Activated CD4-positive, CD25-positive, alpha-beta regulatory T cell treated with anti-CD3 and anti-CD28 coated beads, Interleukin-2, amount 50 U/mL, for 16 hours (primary cell): ENCODE measurements around the gene DTNA.

Experiments used
- DNase-seq: peaks from one replicate; pipeline ENCODE4 v3.0.0-alpha.2; 2020; ENCODE audit warnings: low read depth, low spot score

Gene DTNA

DNA sequence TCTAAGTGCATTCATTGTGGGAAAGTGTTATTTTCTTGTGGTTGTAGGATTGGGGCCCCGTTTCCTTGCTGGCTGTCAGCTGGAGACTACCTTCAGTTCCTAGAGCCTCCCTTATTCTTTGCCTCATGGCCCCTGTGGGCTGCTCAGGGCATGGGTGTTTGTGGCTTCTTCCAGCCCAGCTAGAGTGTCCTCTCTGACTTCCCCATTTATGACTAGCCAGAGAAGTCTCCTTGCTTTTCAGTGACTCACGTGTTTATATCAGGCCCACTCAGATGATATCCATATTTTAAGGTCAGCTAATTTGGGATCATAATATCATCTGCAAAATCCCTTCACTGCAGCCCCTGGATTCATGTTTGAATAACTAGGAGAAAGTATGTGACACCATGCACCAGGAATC, 62.8 kb downstream of the DTNA start:
- DNase-seq: no peak

DNA sequence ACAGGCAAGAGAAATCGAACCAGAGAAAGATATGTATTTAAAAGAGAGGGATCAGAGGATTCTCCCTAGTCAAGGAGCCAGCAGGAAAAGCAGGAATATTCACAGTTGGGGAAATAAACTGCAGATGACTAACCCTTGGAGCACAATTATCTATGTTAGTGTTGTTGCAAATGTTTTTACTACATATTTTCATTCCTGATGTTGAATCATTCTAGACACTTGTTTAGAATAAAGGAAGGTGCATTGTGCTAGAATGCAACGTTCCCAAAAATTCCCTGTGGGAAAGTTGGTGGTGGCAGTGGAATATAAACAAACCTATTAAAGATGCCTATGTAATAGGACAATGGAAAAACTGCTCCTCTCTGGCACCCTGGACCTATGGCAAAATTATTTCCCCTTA, 63.3 kb downstream of the DTNA start:
- no peak for DNase-seq

DNA sequence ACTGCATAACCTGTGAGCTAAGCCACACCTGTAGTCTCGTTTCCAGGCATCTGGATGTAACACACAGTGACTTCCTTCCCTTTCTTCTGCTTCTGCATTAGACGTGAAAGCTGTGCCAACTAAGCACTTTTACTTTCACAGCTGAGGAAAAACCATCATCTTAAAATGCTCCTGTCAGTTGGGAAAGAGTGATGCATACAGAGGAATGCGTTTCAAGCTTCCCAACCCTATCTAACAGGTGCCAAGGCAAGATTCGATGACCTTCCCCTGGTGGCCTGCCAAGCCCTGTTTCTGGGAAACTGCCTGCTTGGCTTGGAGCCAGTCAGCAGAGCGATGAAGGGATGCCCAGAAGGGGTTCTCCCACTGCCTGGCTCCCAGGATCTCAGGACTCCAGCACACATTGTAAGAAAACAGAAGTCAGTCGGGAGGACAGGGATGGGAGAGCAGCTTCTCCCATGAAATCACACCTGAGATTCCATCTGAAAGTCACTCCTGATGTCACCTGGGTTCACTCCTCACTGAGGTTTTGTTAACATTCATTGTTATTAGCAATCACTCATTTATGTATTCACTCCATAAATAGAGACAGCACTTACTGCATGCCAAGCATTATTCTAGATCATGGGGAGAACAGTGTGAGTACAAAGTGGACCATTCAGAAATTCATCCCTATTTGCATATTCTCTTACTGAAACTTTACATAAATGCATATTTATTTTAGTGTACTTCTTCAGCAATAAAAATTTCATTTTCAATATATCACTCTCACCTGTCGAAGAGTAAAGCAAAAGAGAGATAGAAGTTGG, 64.1 kb downstream of the DTNA start:
- DNase-seq: no peak

DNA sequence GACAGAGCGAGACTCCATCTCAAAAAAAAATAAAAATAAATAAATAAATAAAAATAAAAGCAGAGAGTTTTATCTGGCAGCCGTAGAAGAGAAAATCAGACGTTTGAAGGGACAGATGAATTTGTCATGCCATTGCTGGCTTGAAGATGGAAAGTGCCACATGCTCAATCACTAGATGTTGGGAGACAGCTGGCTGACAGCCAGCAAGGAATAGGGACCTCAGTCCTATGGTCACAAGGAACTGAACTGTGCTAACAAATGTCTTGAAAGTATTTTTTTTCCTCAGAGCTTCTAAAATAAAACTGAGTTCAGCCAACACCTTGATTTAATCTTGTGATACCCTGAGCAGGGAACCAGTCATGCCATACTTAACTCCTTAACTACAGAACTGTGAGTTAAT, 65.4 kb downstream of the DTNA start:
- no peak for DNase-seq

DNA sequence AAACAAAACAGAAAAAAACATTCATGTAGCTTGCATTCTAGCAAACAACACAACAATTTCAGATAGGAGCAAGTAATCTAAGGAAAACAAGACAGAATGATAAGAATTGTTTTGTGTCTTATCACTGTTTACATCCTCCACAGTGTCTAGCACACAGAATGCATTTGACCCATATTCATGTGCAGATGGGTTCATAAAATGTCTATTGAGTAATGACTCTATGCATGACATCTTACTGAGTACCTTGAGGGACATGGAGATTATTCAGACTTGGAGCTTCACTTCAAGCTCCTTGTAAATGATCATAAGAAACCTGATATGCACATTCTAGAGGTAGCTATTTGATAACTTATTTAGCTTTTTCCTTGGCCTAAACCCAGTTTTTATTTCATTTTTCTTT, 69.0 kb downstream of the DTNA start:
- no peak for DNase-seq

DNA sequence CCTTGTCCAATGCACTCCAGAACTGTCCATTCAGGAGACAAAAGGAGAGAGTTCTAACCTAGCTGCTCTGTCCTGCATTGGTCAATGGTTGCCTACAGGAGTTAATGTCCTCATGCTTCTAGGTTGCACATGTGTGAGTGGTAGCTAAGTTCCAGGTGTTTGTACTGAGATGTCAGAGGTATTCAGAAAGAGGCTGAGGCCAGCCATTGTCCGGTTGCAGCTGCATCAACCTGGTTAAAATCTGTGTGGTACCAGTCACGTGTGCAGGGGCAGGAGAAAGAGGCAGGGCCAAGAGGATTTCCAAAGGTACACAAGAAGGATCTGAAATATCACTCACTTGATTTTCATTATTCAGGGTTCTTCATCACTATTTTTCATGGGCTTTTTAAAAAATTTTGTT, 70.8 kb downstream of the DTNA start:
- no peak for DNase-seq

DNA sequence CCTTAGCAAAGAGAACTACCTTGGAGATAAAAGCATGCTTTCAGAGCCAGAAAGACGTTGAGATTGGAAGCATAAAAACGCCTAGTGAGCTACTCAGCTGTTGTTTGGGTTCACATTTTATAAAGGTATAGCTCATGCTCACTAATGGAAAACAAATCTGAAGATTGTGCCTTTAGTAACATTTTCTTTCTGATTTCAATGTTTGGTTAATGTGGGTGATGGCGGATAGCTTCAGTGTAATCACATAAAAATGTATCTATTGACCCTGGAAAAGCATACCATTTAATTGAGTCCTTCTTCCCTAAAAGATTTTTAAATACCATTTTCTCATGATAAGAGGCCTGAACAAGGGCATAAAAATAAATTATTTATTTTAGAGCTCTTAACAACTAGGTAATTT, 73.4 kb downstream of the DTNA start:
- no peak for DNase-seq

DNA sequence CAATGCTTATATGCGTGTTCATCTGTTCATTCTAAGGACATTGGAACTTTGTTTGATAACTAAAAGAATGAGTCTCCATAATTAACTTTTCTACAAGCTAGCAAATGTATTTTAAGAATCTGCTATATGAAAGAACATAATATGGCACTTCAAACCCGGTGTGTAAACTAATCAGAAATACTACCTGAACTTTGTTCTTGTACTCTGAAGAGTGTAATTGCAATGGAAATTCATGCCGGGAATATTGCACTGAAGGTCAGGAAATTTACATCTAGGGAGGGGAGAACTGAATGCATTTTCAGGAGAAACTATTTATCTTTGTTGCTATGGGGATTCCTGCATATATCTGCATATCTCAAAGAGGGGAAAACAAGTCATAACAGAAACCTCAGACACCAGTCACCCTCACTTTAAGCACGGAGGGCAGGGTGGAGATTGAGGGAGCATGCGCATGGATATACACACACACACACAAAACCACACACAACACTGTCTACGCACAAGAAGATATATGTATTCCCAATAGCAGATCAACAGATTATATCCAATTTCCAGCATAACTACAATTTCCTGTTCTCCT, 76.2 kb downstream of the DTNA start:
- no peak for DNase-seq

DNA sequence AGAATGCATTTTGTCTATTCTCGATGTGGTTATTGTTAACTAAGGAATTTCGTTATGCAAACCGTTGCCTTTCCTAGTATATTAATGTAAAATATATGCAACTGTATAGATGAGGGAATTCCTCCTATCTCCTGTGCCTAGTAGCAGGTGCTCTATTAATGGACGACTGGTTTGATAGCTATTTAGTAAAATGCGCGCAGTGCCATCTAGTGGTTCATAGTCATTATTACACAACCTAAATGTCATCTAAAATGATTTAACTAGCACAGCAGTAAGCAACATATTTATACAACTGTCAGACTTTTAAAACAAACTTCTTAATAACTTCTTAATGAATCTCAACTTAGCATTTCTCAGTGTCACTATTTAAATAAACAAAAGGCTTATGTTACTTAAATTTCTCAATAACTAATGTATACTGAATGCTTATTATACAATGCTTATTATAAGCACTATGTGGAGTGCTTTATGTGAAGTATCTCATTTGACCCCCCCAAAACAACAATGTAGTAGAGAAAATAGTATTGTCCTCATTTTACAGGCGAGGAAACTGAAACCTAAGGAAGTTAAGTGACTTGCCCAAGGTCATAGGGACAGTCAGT, 77.9 kb downstream of the DTNA start:
- DNase-seq: no peak

DNA sequence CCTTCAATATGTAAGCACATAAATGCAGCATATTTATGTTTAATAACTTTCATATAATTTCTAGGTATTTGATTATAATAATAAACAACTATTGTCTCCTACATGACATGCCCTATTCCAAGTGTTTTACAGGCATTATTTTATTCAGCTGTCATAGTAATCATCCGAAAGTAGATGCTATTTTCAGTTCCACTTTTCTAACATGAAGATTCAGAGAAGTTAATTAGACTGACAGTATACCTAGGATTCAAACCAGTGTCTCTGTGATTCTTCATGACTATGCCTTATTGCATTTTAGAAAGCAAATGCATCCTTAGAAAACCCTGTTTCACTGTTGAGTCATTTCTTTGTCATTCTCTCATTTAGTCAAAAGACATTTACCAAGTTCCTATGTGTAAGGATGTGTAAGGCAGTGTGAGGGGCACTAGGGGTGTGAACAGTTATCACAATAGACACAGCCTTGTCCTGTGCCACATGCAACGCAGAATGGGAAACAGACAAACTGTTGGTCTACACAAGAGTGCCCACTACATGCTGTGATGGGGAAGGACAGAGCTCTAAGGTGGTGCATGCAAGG, 79.8 kb downstream of the DTNA start:
- DNase-seq: no peak

DNA sequence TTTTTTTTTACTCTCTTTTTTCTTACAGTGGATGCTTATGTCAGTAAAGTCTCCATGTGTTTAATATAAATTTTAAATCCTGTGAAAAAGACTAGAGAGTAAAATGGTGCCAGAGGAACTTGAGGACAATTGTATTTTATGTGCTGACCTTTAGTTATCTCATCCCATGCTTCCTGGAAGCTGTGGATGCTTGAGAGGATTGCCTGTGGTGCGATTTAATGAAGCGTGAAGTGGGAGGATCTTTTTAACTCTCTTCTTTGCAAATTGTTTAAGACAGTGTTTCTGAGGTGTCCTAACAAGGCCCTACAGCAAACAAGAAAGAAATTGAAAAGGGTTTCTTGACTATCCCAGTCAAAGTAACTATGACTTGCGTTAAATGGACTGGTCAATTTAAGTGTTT, 84.2 kb downstream of the DTNA start:
- DNase-seq: no peak

DNA sequence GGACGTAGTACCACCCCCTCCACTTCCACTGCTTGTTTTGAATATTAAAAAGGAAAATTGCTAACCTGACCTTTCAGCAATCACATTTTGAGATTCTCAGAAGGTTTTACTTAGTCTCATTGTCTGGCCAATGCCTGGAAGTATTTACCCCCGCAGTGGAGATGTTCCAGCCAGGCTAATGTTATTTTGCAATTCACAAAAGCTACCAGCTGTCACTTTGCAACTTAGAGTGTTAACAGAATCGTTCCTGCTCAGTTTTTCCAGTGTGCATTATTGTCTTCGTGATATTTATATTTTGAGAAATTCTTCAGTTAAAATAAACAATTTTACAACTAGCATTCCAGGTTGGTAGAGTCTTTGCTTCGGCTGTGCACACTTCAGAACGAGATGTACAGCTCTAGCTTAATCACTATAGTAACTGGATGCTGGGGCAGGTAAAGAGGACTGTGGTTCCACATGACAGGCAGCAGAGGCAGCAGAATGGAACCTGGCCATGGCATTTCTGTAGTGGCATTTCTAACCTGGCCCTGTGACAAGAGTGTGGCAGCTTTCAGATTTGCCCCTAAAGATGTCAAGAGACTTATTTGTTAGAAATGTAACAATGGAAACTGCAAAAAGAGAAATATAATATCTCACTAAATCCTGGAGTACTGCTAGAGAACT, 85.1 kb downstream of the DTNA start:
- DNase-seq: no peak

DNA sequence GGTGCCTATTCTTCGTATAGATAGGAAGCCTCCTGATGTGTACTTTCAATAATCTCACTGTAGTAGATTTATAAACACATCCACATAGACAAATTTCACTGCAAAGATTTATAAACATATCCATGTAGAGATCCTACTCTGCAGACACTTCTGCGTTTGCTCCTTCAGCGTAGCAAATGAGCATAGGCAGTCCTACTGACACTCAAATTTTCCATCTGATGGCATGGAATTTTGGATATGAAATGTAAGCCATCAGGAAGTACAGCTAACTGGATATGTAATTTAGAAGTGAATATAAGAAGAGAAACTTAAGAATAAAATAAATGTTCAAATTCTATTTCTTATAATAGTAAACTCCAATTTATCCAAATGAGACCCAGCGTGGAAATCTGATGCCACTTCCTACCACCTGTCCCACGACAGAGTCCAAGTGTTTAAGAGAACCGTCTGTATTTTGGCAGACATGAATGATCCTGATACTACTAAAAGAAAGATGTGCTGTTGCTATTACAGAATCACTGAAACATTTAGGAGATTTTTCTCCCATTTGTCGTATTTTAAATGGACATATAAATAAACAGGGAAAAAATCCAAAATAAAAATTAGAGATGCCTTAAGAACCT, 86.0 kb downstream of the DTNA start:
- DNase-seq: no peak

DNA sequence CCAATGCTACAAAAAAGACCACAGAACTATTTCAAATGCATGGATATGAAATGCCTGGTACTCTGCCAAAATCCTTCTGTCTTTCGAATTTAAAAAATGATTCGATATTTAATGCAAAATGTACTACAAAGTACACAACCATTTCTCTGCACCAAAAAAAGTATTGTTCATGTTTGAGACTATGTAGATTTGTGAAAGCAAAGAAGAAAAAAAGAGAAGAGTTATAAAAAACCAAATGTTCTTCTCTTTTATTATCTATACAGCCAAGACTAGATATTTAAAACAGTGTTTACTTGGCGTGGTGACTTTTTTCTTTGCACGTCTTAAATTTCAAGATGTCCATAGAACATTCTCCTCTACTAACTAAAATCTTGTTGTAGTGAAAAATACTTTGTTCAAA, 89.2 kb downstream of the DTNA start:
- DNase-seq: no peak

DNA sequence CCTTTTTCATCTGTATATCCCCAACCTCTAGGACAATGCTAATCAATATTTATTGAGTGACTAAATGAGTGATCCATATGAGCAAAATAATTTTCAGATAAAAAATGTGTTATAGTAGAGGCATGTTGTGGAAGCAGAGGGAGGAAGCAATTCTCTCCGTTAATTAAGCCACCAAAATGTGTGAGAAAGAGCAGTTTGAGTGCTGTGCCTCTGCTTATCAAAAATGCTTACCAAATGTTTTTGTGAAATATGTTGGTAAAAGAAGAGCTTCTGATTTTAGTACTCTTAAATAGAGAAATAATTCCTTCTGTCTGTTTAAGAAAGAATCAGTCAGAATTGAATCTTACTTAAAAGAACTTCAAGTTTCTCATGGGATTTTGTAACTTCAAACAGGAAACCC, 90.3 kb downstream of the DTNA start:
- no peak for DNase-seq

DNA sequence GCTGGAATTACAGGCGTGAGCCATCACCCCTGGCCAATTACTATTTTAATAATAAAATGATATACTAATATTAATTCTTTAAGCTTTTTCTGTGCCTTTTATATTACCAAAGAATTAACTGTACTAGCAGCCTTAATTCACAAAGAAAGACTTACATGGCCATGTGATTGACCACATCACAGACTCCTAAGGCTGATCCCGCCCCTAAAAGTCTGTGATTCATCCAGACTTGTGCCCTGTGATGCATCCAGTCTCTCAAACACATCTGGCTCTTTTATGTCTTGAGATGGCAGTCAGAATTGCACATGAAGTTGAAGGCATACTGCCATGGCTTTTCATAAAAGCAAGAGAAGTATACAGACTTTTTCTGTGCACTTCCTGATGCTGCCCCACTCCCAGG, 91.7 kb downstream of the DTNA start:
- DNase-seq: no peak

DNA sequence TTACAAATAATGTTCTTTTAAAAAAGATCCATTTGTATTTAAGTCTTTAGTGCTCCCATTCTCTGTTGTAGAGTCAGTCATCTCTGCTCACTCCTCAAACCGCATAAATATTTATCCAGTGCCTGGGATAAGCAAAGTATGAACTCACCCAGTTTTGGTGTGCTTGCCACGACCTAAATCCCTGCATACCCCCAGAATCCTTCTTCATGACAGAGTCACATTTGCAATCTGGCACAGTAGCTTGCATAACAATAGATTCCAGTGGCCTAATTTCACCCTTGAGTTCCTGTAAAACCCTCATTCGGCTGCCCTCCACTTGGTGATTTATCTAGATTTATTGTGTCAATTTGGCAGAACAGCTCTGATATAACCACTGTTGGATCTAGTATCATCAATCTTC, 92.9 kb downstream of the DTNA start:
- no peak for DNase-seq

DNA sequence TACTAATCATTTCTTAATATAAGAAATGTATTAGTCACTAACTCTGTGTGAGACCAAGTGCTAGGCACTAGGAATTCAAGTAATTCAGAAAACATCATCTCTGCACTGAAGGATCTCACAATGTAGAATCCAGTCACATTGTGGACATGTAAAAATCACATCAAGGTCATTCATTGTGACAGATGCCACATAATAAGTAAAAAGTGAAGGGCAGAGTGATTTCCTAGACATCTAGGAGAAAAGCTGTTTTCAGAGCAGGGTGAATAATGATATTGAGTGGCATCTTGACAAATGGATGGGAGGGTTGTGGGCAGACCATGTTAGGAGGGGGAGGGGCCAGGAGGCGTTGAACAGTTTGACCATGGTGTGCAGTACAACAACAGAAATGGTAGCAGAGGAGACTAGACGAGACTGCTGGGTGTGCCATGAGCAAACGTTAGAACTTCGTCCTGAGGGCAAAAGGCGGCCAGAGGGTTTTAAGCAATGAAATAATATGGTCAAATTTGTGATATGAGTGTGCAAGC, 93.8 kb downstream of the DTNA start:
- DNase-seq: no peak

DNA sequence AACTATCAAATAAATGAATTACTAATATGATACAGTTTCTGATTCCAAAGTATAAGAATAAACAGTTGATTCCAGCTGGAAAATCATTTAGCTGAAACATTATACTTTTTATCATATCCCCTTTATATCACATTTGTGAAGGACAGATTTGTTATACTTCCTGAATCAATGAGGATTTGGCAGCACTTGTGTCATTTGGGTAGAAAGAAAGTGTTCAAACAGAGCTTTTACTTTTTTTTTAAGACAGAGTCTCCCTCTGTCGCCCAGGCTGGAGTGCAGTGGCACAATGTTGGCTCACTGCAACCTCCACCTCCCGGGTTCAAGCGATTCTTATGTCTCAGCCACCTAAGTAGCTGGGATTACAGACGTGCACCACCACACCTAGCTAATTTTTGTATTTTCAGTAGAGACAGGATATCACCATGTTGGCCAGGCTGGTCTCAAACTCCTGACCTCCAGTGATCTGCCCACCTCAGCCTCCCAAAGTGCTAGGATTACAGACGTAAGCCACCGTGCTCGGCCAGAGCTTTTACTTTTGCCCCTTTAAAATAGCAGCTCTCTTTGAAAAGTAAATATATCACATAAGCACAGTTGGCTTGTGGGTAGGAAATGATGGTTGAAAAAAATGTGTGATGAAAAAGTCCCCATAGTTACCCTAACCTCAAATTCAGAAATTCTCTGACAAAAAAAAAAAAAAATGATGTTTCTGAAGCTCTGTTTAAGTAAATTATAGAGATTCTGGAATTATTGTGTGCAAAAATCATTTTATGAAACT, 95.2 kb downstream of the DTNA start:
- DNase-seq: no peak

DNA sequence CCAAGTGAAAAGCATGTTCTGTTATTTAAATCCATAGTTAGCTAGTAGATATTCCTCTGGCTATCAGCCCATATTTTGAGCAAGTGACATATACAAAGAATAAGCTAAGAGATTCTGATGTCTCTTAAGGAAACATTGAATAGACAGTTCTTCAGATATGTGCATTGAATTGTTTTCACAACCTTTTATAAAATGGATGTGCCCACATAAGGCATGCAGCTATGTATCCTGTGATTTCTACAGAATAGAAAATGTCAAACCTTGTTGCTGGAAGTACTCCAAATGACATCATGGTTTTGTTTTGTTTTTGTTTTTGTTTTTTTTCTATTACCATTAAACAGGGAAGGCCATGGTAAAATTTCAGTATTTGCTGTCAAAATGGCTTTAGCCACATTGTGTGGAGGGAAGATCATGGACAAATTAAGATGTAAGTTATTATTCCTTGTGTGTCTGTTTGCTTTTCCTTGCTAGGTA, 95.8 kb downstream of the DTNA start:
- DNase-seq: no peak

DNA sequence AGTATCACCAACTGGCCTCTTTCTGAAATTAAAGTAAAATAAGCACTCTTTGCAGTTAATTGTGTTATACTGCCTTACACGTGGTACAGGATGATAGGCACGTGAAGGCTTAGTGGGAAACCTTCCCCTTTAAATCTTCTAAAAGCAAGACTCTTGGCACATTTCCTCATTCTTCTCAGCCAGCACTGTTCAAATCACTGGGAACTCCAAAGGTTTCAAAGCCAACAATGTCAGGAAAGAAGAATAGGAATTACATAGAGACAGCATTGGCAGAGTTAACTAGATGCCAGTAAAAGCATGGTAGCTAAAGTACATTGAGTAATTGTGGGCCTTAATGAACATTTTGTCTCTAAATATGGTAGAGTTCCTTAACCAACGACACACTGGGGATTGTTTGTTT, 96.4 kb downstream of the DTNA start:
- no peak for DNase-seq
